Astrocyte of the spinal cord (primary cell): Measurements from ENCODE around the gene RPP25.

Source experiments
- DNase-seq: peaks from one replicate; pipeline ENCODE4 v3.0.0; 2011; ENCODE audit warnings: low read depth, low spot score
- H3K4me3 ChIP-seq: 2 replicates; pipeline ENCODE4 v1.5.1; 2011; ENCODE audit warnings: low read depth, mild to moderate bottlenecking, low read length, moderate library complexity
- in situ Hi-C: cut with HindIII; loops from 2 replicates; pipeline ENCODE4 v1.10.0; 2017; ENCODE audit warnings: low sequenced_read_pairs
- TF ChIP-seq, protein P1 (sequence below): IDR thresholded peaks from 2 replicates; pipeline ENCODE4 v1.5.1; 2012; ENCODE audit warnings: low read depth, mild to moderate bottlenecking, low read length, inconsistent platforms

RPP25 gene

DNA sequence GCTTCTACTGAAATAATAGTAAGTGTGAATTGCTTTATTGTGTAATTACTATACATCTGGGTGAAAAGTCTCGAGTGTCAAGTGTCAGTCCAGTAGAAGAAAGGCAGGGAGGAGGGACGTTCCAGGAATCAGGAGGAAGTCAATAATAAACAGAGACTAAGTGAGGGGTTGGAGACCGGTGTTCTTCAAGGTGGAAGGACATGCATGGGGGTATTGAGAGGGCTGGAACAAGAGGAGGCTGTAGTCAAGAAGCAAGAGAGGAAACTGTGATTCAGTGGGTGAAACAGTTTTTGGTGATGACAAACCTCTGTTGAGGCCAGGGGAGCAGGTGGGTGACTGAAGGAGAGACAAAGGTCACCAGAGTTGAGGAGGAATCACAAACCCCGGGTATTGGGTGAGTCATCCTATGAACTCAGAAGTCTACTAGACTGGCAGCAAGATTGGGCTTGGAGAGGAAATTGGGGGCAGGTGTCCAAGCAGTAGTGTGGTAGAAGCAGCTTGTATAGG is 27.2 kb upstream of the RPP25 start:
- TF ChIP-seq, protein P1, sequence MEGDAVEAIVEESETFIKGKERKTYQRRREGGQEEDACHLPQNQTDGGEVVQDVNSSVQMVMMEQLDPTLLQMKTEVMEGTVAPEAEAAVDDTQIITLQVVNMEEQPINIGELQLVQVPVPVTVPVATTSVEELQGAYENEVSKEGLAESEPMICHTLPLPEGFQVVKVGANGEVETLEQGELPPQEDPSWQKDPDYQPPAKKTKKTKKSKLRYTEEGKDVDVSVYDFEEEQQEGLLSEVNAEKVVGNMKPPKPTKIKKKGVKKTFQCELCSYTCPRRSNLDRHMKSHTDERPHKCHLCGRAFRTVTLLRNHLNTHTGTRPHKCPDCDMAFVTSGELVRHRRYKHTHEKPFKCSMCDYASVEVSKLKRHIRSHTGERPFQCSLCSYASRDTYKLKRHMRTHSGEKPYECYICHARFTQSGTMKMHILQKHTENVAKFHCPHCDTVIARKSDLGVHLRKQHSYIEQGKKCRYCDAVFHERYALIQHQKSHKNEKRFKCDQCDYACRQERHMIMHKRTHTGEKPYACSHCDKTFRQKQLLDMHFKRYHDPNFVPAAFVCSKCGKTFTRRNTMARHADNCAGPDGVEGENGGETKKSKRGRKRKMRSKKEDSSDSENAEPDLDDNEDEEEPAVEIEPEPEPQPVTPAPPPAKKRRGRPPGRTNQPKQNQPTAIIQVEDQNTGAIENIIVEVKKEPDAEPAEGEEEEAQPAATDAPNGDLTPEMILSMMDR: no peak
- in situ Hi-C loops: no loop called here
- DNase-seq: no peak
- no peak overlapping the region for H3K4me3 ChIP-seq

DNA sequence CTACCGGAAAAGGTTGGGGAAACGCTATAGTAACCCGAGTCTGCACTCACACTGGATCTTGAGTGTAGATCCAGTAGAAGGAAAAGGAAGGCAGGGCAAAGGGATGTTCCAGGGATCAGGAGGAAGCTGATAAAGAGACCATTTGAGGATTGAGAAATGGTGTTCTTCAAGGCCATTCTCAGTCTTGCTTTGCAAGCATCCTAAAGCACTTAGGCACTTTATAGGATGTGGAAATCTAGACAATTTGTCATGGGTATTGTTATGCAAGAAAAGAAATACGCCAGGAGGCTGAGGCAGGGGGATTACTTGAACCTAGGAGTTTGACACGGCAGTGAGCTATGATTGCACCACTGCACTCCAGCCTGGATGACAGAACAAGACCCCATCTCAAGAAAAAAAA is 25.6 kb upstream of the RPP25 start:
- in situ Hi-C loops: no loop called here
- TF ChIP-seq, protein P1: no peak
- no peak overlapping the region for H3K4me3 ChIP-seq

GRCh38 chr15:74978503-74978902 is 21.9 kb upstream of the RPP25 start:
- DNase-seq: peak; percentile 16
- H3K4me3 ChIP-seq: no peak overlapping the region
- in situ Hi-C loops: no loop called here
- TF ChIP-seq, protein P1: no peak

More for the DNA sequence above, 25.6 kb upstream of the RPP25 start:
- DNase-seq: no peak

GRCh38 chr15:74978077-74978476 is 21.5 kb upstream of the RPP25 start:
- in situ Hi-C loops: no loop called here
- TF ChIP-seq, protein P1: no peak
- H3K4me3 ChIP-seq: no peak overlapping the region
- no peak for DNase-seq

DNA sequence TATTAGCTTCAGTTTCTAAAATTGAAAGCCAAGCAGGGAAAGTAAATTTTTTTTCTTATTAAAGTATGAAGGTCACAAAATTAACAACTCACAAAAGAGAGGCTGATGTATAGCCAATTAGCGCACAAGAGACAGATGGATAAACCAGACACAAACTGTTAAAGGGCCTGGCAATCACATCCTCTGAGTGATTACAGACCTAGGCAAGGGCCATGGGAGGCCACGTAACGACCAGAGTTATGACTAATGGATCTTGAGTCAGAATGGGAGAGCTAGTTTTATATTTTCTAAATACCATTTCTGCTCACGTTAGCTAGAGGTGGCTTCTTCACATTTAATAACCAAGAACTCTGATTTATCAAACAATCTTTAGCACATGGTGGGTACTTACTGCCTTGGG is 21.0 kb upstream of the RPP25 start:
- TF ChIP-seq, protein P1: no peak
- in situ Hi-C loops: no loop called here
- DNase-seq: no peak
- no peak overlapping the region for H3K4me3 ChIP-seq

GRCh38 chr15:74976159-74976558 is 19.6 kb upstream of the RPP25 start:
- TF ChIP-seq, protein P1: no peak
- in situ Hi-C loops: no loop called here

DNA sequence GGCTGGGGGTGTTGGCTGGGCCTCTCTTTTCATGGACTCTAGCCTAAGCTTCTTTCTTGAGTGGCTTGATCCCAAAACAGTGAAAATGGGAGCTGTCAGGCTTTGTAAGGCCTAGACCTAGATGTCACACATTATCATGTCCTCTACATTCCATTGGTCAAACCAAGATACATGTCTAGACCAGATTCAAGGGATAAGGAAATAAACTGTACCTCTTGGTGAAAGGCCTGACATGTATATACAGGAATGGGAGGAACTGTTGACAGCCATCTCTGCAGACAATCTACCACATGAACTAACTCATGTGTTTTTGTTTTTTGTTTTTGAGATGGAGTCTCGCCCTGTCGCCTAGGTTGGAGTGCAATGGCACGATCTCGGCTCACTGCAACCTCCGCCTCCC is 11.1 kb upstream of the RPP25 start:
- in situ Hi-C loops: no loop called here
- no peak for DNase-seq
- TF ChIP-seq, protein P1: no peak
- H3K4me3 ChIP-seq: no peak overlapping the region

More at GRCh38 chr15:74976159-74976558, 19.6 kb upstream of the RPP25 start:
- no peak overlapping the region for H3K4me3 ChIP-seq
- no peak for DNase-seq
